ENCODE data around the gene PTPRH.

The PTPRH gene

GRCh38 chr19:55231391-55232285 is 22.3 kb upstream of the PTPRH start:
- TF ChIP-seq, protein P1, sequence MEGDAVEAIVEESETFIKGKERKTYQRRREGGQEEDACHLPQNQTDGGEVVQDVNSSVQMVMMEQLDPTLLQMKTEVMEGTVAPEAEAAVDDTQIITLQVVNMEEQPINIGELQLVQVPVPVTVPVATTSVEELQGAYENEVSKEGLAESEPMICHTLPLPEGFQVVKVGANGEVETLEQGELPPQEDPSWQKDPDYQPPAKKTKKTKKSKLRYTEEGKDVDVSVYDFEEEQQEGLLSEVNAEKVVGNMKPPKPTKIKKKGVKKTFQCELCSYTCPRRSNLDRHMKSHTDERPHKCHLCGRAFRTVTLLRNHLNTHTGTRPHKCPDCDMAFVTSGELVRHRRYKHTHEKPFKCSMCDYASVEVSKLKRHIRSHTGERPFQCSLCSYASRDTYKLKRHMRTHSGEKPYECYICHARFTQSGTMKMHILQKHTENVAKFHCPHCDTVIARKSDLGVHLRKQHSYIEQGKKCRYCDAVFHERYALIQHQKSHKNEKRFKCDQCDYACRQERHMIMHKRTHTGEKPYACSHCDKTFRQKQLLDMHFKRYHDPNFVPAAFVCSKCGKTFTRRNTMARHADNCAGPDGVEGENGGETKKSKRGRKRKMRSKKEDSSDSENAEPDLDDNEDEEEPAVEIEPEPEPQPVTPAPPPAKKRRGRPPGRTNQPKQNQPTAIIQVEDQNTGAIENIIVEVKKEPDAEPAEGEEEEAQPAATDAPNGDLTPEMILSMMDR (conservative IDR thresholded peaks at IDR 0.05) = no peak
- no peak overlapping the region for H3K27ac ChIP-seq

DNA sequence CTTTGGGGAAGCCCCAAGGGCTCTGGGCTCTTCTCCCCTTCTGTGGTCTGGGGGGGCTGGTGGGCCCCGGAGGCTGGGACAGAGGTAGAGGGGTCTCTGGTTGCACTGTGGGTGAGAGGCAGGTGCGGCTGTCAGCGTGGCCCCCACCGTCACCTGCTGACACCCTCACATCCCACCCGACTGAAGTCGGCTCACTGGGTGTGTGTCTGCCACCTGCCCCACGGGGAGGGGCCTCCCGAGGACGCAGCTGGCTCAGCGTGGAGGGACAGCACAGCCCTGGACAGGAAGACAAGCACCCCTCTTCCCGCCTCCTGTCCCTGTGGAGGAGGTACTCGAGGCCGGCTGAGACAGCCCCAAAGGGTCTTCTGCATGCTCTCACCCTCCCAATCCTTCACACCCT is 21.5 kb upstream of the PTPRH start:
- H3K27ac ChIP-seq = no peak overlapping the region
- TF ChIP-seq, protein P1 (conservative IDR thresholded peaks at IDR 0.05) = no peak

DNA sequence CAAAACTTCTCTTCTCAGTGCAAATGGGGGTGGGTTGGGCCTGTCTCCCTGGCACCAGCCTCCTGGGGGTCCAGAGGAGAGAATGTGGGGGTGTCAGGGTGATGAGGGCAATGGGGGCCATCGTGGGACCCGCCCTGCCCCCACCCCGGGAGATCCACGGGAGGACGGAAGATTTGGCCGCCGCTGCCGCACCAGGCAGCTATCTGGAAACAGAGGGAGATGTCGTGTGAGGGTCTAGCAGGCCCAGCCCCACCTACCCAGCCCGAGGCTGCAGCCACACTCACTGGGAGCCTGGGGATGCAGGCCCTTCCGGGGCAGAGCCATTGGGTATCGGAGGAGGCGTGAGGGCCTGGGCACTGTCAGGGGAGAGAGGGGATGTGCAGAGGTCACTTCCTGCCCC is 21.0 kb upstream of the PTPRH start:
- TF ChIP-seq, protein P1 (conservative IDR thresholded peaks at IDR 0.05) = no peak
- no peak overlapping the region for H3K27ac ChIP-seq

- TF ChIP-seq, protein P1 (conservative IDR thresholded peaks at IDR 0.05) = no peak
- no peak overlapping the region for H3K27ac ChIP-seq
Observed at GRCh38 chr19:55229789-55230182, 20.5 kb upstream of the PTPRH start.

GRCh38 chr19:55229145-55229788 is 20.0 kb upstream of the PTPRH start:
- no peak overlapping the region for H3K27ac ChIP-seq
- TF ChIP-seq, protein P1 (conservative IDR thresholded peaks at IDR 0.05) = no peak

- no peak within 1 kb of the TSS for H3K27ac ChIP-seq
- TF ChIP-seq, protein P1 (conservative IDR thresholded peaks at IDR 0.05) = no peak
Observed at GRCh38 chr19:55228403-55229031, 19.2 kb upstream of the PTPRH start, which contains the start of gene TMEM86B. Gene TMEM86B, minus strand, starts transcription at chr19:55228763. Its CDS starts 22 bp downstream, at chr19:55228741.

GRCh38 chr19:55228015-55228391 is 18.7 kb upstream of the PTPRH start:
- H3K27ac ChIP-seq = no peak overlapping the region
- TF ChIP-seq, protein P1 (conservative IDR thresholded peaks at IDR 0.05) = no peak
